OCI-LY7 (cell line): ENCODE measurements around the gene SAT2. TPM values are rescaled to one million over a fixed set of nuclear protein-coding genes. Genes with fewer than 3 reads are reported as not detected.

Source experiments
- BruUV-seq: library from RNA; stranded (reverse); fragments of 400-500 nt; replicated peaks from 2 replicates; lab custom pipeline; 2021; lab: Mats Ljungman, UMichigan
- CTCF ChIA-PET: fragments of 300-600 bp; sonication (Branson Sonifier 250); formaldehyde crosslinking; loops from one replicate; lab custom pipeline; 2022; ENCODE audit warnings: antibody characterized with exemption; ENCODE audit not compliant: unreplicated experiment; lab: Charles Lee
- POLR2A ChIA-PET: fragments of 300-600 bp; sonication (Branson Sonifier 250); formaldehyde crosslinking; loops from one replicate; lab custom pipeline; 2022; ENCODE audit warnings: antibody characterized with exemption; lab: Charles Lee
- DNase-seq: peaks from one replicate; pipeline ENCODE4 v3.0.0-alpha.2; 2015; ENCODE audit warnings: low spot score
- H2AFZ ChIP-seq: fragments of 200-600 bp; sonication (generic), shearing (Covaris generic); 2 replicates; pipeline ENCODE4 v1.6.1; 2014; ENCODE audit warnings: mild to moderate bottlenecking, antibody characterized with exemption, low read length, moderate library complexity
- H3K27ac ChIP-seq: fragments of 200-600 bp; sonication (generic); 2 replicates; pipeline ENCODE4 v1.5.1; 2014; ENCODE audit warnings: mixed run types, low read depth, mild to moderate bottlenecking, moderate library complexity, low read length, inconsistent platforms; ENCODE audit not compliant: poor library complexity, severe bottlenecking
- H3K36me3 ChIP-seq: fragments of 200-600 bp; sonication (generic); 2 replicates; pipeline ENCODE4 v1.6.1; 2014; ENCODE audit warnings: mild to moderate bottlenecking, antibody characterized with exemption, low read length, moderate library complexity, mixed read lengths; ENCODE audit not compliant: insufficient read depth
- H3K4me1 ChIP-seq: fragments of 200-600 bp; sonication (generic); 2 replicates; pipeline ENCODE4 v1.5.1; 2014; ENCODE audit warnings: mild to moderate bottlenecking, low read length; ENCODE audit not compliant: insufficient read depth, poor library complexity, severe bottlenecking
- H3K4me2 ChIP-seq: fragments of 200-600 bp; sonication (generic); 2 replicates; pipeline ENCODE4 v1.6.1; 2014; ENCODE audit warnings: mild to moderate bottlenecking, low read length
- H3K4me3 ChIP-seq: fragments of 200-600 bp; sonication (generic); 2 replicates; pipeline ENCODE4 v1.5.1; 2014; ENCODE audit warnings: mild to moderate bottlenecking, low read depth, low read length; ENCODE audit not compliant: poor library complexity, severe bottlenecking
- H3K79me2 ChIP-seq: fragments of 200-600 bp; sonication (generic); 2 replicates; pipeline ENCODE4 v1.6.1; 2016; ENCODE audit warnings: low read depth, mild to moderate bottlenecking, low read length, moderate library complexity, mixed read lengths; ENCODE audit not compliant: insufficient read depth
- H3K9me2 ChIP-seq: fragments of 200-600 bp; sonication (generic); 2 replicates; pipeline ENCODE4 v1.6.1; 2016; ENCODE audit warnings: mild to moderate bottlenecking, low read length, mixed read lengths; ENCODE audit not compliant: insufficient read depth
- H3K9me3 ChIP-seq: fragments of 200-600 bp; sonication (generic); 2 replicates; pipeline ENCODE4 v1.6.1; 2014; ENCODE audit warnings: mild to moderate bottlenecking, mixed run types, low read length, mixed read lengths
- H4K20me1 ChIP-seq: fragments of 200-600 bp; sonication (generic); 2 replicates; pipeline ENCODE4 v1.6.1; 2014; ENCODE audit warnings: mild to moderate bottlenecking, antibody characterized with exemption, low read length, moderate library complexity, mixed read lengths; ENCODE audit not compliant: insufficient read depth
- CTCF ChIP-seq: fragments of 200-600 bp; sonication (generic); conservative IDR thresholded peaks from 2 replicates; pipeline ENCODE4 v1.5.1; 2014; ENCODE audit warnings: mild to moderate bottlenecking, antibody characterized with exemption, low read length, moderate library complexity, mixed read lengths
- EZH2phosphoT487 ChIP-seq: fragments of 200-600 bp; sonication (generic); IDR thresholded peaks from 2 replicates; pipeline ENCODE4 v1.6.1; 2018; ENCODE audit warnings: low read depth, borderline replicate concordance, mild to moderate bottlenecking, mixed run types, antibody characterized with exemption, low read length, moderate library complexity, mixed read lengths
- intact Hi-C: fragments of 100-400 bp; cut with micrococcal nuclease; formaldehyde crosslinking; loops from one replicate; pipeline ENCODE4 v1.10.0; 2022; ENCODE audit not compliant: unreplicated experiment
- total RNA-seq, 2 experiments: library from RNA; depleted of rRNA in 1 of 2; stranded (reverse); fragments of >200 nt in 1 of 2; shearing (Covaris generic) in 1 of 2; gene quantifications; 2 replicates each; pipeline ENCODE4 v1.2.3, GENCODE V29; 2014 to 2022

SAT2 gene
- total RNA-seq, 2 experiments from 2014 or later: 16.9 to 37.3 TPM

GRCh38 chr17:7651665-7652387 is 24.2 kb upstream of the SAT2 start:
- Histone ChIP-seq H3K4me3 (no peak overlapping the region), H2AFZ (no peak overlapping the region), H3K36me3 (no peaks in the 10 kb centered on the region), H3K4me1 (no peaks in the 10 kb centered on the region), H3K4me2 (no peak overlapping the region), H3K79me2 (no peaks in the 10 kb centered on the region), H4K20me1 (no peaks in the 10 kb centered on the region), H3K27ac (no peak overlapping the region), H3K9me2 (no peaks in the 10 kb centered on the region), H3K9me3 (no peaks in the 10 kb centered on the region)
- BruUV-seq: no TSS peak
- ChIA-PET CTCF (no interaction called here), POLR2A (interaction anchor here (0.6 kb wide), 1 partner anchor 16 kb away, joined by 3 read pairs; no protein-coding TSS in a partner anchor)
- TF ChIP-seq EZH2phosphoT487 (no peak), CTCF (no peak)
- intact Hi-C loops: no loop called here
- DNase-seq: no peak

- Histone ChIP-seq H4K20me1 (no peaks in the 10 kb centered on the region), H3K4me2 (peak overlapping the region; percentile 30; the same call in 1 of the 2 replicates), H3K4me3 (no peak overlapping the region), H3K36me3 (no peaks in the 10 kb centered on the region), H3K27ac (no peak overlapping the region), H3K4me1 (no peaks in the 10 kb centered on the region), H3K9me3 (no peaks in the 10 kb centered on the region), H2AFZ (no peak overlapping the region), H3K79me2 (no peaks in the 10 kb centered on the region), H3K9me2 (no peaks in the 10 kb centered on the region)
- no peak for DNase-seq
- intact Hi-C loops: no loop called here
- TF ChIP-seq CTCF (no peak), EZH2phosphoT487 (no peak)
- BruUV-seq: no TSS peak
- ChIA-PET CTCF (no interaction called here), POLR2A (interaction anchor here (0.5 kb wide), 1 partner anchor 393 kb away, joined by 3 read pairs; no protein-coding TSS in a partner anchor)
Observed at GRCh38 chr17:7651097-7651664, 23.6 kb upstream of the SAT2 start.
